Ureter (tissue), 1 donor: ENCODE measurements around the gene IRAK4. TPM values are rescaled to one million over a fixed set of nuclear protein-coding genes. Genes with fewer than 3 reads are reported as not detected.

Experiments used
- DNase-seq: peaks from one replicate; pipeline ENCODE4 v3.0.0-alpha.2; 2020; ENCODE audit warnings: low spot score
- total RNA-seq: library from RNA; stranded (reverse); gene quantifications from one replicate; pipeline ENCODE4 v1.2.4, GENCODE V29; 2023
- donor health status: DM: yes; HTN: yes; CAD: no.

IRAK4 gene
- total RNA-seq, 1 donor from 2014 or later = 24.6 TPM

GRCh38 chr12:43835656-43836474 lies 77.1 kb downstream of the IRAK4 start, which contains the start of gene TMEM117:
TMEM117 (plus strand) TSS chr12:43836081.
- peak; percentile 71 for DNase-seq

- DNase-seq = no peak
These were observed 77.8 kb downstream of the IRAK4 start for GRCh38 chr12:43836475-43836989.

Other genes starting within 250 kb of the IRAK4 start
- not detected for gene ADAMTS20, start 206.7 kb upstream of the IRAK4 start, total RNA-seq
- gene PUS7L, start 161 bp upstream of the IRAK4 start, total RNA-seq = 26.0 TPM
- 144 TPM for gene TWF1, start 47.4 kb downstream of the IRAK4 start, total RNA-seq
- 16.7 TPM for gene TMEM117, start 77.1 kb downstream of the IRAK4 start, total RNA-seq